Anterior cingulate cortex (tissue), 58 donors: Measurements from ENCODE around the gene STAMBP.
"Not testable (repeated sequence)": the region's sequence is repeated elsewhere in the genome, so short reads cannot be mapped to it uniquely, and the experiment has no call there.

Experiments used
- DNase-seq, 58 donors: peaks; one replicate each; lab custom pipeline; 2025; lab: John Stamatoyannopoulos, UW

STAMBP gene

DNA sequence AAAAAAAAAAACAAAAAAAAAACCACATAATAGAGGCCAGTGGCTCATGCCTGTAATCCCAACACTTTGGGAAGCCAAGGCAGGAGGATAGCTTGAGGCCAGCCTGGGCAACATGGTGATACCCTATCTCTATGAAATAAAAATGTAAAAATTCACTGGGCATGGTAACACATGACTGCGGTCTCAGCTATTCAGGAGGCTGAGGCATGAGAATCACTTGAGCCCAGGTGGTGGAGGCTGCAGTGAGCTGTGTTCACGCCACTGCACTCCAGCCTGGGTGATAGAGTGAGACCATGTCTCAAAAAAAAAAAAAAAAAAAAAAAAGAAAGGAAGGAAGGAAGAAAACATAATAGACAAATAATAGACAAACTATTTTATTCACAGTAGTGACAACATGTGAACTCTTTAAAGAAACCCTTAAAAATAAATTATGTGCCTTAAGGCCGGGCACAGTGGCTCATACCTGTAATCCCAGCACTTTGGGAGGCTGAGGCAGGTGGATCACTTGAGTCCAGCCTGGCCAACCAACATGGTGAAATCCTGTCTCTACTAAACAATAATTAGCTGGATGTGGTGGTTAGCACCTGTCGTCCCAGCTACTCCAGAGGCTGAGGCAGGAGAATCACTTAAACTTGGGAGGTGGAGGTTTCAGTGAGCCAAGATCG is 75.3 kb downstream of the STAMBP start:
- not testable (repeated sequence) for DNase-seq

GRCh38 chr2:73904952-73905351 is 76.2 kb downstream of the STAMBP start:
- no peak for DNase-seq

DNA sequence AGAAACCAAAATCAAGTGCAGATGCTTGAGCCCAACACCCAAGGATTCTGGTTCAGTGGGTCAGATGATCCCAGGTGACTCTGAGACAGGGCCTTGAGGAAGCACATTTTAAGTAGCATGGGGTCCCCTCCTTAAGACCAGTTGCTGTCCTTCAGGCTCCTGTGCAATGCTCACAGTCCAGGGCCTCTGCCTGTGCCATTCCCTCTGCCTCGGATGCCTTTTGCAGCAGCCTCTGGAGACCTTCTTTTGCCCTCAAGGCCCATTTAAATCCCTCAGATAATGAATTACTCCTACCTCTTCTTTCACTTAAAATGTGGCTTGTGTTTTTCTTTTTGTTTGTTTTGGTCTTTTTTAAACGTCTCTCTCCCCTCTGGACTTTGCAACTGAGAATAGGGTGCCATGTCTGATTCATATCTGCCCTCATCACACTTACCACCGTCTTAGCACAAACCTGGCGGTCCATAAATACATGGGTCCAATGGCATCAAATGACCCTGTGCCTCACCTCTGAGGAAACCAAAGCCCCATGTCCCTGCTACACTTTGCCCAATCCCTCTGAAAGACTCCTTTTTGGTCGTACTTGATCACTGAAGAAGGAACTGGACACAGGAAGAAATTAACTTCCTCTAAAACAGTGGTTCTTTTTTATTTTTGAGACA is 78.2 kb downstream of the STAMBP start:
- DNase-seq: no peak

DNA sequence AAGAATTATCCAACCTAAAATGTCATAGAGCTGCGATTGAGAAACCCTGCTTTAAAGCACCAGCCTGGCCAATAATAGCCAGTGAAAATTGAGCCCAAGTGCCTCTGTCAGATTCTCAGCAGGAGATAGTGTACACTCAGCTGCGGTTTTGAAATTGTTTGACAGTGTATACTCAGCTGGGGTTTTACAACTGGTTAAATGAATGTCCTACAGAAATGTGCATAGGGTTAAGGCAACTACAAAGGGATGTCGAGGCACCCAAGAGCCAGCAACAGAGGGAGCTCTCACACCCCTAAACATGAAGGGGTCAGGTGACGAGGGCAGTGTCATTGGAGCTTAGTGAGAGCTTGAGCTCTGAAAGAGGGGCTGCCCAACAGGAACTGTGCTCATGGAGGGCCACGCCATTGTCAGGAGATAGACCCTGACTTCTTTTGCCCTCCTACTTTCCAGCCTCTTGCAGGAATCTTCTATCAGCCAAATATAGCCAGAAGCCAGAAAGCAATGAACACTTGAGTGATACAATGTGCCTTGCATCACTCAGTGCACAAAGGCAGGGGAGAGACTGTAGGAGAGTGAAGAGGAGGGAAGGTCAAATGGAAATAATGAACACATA is 79.2 kb downstream of the STAMBP start:
- DNase-seq: peak in 1 of 58 donors; percentile 2

DNA sequence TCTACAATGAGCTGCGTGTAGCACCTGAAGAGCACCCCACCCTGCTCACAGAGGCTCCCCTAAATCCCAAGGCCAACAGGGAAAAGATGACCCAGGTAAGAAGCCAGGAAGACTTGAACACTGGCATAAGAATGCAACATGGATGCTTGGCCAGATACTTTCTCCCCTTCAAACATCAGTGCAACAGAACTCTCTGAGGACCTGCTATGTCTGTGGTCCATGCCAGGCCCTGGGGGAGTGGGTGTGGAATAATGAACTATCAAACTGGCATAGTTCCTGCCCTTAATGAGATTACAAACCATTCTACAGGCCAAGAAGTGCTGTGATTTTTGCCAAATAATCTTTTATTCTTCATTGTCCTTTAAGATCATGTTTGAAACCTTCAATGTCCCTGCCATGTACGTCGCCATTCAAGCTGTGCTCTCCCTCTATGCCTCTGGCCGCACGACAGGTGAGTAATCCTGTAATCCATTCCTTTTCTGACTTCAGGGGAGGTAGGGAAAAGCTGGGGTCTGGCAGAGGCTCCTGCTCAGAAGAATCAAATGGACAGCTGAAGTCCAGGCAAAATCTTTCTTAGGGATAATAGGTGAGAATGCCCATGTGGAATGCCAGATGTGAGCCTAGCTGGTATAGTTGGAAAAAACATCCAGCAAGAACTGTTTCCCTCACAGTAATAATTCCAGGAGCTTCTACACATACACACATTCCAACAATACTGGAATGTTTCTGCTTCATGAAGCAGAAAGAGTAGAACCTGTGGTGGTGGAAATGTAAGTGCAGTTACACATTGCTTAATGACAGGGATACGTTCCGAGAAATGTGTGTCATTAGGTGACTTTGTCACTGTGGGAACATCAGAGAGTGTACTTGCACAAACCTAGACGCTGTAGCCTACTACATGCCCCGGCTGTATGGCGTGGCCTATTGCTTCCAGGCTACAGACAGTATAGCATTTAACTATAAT is 80.2 kb downstream of the STAMBP start:
- DNase-seq: no peak

- DNase-seq: no peak
Measured at GRCh38 chr2:73910873-73911547, 82.2 kb downstream of the STAMBP start.

GRCh38 chr2:73911548-73912208 is 82.9 kb downstream of the STAMBP start:
- DNase-seq: no peak

DNA sequence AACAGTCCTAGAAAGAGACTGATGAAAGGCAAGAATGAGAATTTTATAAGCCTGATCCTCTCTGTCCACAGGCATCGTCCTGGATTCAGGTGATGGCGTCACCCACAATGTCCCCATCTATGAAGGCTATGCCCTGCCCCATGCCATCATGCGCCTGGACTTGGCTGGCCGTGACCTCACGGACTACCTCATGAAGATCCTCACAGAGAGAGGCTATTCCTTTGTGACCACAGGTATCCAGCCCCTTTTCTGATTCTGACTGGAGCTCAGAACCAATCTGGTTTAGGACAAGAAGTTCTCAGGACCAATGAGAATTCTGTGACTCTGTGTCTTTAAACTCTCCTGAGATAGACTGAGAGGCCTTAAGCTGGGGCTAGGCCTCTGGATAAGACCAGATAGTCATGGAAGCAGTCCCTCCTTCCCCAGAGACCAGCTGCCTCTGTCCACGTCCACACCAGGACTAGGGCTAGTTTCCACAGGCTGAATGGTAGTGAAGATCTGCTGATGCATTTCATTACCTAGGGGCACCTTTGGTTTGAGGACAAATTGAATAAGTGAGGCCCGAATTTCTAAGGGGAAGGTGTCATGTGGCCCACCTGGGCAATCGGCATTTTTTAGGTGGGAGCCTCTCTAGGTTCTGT is 84.8 kb downstream of the STAMBP start:
- DNase-seq: no peak

DNA sequence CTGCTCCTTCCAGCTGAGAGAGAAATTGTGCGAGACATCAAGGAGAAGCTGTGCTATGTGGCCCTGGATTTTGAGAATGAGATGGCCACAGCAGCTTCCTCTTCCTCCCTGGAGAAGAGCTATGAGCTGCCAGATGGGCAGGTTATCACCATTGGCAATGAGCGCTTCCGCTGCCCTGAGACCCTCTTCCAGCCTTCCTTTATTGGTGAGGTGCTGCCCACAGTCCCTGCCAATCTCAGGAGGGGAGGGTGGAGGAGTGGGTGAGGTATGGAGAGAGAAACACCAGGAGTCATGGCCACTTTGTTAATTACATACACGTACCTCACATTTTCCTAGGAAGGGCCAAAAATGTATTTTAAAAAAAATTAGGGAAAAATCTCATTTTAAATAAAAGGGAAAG is 85.9 kb downstream of the STAMBP start:
- DNase-seq: no peak

GRCh38 chr2:73915437-73915993 is 86.8 kb downstream of the STAMBP start:
- DNase-seq: no peak

DNA sequence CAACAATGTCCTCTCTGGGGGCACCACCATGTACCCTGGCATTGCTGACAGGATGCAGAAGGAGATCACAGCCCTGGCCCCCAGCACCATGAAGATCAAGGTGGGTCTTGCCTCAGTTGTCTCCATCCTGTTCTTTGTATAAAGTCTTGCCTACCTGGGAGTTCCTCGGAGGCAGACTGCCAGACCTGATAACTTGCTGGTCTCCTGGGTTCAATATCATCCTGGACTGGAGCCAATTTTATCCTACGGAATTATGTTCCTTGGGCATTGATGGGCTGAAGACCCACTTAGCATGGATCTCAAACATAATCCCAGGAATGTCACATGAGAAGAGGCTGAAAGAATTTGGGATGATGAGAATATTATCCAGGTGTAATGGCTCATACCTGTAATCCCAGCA is 87.9 kb downstream of the STAMBP start:
- DNase-seq: no peak

- DNase-seq: no peak
Measured at GRCh38 chr2:73917296-73917695, 88.5 kb downstream of the STAMBP start.

DNA sequence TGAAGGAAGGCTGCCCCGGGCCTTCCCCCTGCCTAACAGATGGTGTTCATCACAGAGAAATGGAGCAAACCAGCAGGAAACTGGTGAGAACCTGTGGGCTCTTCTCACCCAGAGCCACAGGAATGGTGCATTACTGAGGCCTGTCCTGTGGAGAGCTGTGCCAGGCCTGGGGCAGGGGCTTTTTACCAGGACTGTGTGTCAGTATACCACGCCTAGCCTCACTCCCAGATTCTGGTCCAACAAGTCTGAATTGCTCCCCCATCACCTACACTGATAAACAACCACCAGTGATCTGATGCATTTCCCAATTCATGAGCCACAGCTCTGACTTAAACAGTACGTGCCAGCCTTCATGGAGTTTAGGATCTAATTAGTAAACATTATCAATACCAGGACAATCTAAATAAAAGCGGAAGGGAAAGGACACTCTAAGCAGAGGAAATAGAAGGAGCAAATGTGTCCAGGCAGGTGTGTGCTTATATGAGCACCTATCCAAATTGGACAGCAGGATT is 89.0 kb downstream of the STAMBP start:
- DNase-seq: no peak

- no peak for DNase-seq
Measured at GRCh38 chr2:73918856-73919255, 90.1 kb downstream of the STAMBP start.

DNA sequence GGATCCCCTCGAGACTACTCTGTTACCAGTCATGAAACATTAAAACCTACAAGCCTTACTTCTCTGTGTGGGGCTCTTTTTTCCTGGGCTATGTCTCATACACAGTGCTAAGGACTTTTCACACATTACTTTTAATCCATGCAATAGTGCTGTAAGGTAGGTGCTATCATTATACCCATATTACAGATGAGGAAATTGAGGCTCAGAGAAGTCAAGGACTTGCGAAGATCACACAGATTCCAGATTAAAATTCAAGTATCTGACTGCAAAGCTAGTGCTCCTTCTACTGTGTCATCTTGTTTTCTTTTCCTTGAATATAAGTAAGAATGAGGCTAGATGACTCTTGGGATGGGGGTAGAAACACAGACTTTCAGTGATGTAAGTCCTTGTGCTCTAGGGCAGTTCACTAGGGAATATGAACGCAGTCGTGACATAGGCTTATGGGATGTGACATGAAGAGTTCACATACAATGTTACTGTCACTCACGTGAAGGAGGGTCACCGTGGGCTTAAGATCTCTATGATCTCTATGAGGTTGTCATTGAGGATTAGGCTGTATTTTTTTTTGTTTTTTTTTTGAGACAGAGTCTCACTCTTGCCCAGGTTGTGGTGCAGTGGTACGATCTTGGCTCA is 91.0 kb downstream of the STAMBP start:
- no peak for DNase-seq

DNA sequence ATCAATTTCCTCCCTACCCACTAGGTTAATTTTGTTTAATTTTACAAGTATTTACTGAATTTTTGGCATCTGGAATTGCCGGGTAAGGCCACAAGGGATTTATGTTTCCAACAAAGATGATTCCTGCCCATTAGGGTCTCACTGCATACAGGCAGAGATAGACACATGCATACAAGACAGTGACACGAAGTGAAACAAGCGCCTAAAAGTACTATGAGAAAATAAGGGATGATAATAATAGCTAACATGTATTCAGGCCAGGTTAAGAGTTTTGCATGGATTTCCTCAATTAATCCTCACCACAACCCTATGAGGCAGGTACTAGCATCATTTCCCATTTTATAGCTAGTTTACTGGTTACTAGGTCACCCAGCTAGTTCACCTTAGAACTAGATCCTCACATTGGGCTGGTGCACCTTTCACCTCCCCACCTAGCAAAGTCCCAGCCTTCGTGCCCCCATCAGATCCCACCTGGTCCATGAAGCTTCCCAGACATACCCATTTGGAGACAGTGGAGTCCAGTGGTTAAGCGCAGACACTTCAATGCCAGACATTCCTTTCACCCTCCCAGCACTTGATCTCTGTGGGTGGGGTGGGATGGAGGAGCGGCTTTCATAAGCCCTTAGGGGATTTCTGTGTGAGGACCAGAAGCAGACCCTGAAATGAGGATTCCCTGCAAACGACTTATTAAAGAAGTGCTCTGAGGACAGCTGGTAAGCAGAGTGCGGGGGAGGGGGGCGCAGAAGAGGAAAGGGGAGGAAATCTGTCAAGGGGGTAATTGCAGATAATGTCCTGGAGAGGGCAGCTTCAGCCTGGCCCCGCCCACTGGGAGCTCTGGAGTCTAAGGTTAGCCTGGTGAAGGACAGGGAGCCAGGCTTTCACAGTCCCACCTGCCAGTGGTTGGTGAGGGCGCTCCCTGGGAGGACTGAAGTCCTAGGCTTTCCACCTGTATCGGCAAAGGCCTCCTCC is 92.1 kb downstream of the STAMBP start:
- no peak for DNase-seq

GRCh38 chr2:73921581-73921980 is 92.8 kb downstream of the STAMBP start:
- DNase-seq: no peak
